ENCODE measurements around the gene PRIM2.
"Not testable (repeated sequence)": the region's sequence is repeated elsewhere in the genome, so short reads cannot be mapped to it uniquely, and the experiment has no call there.

PRIM2 gene

DNA sequence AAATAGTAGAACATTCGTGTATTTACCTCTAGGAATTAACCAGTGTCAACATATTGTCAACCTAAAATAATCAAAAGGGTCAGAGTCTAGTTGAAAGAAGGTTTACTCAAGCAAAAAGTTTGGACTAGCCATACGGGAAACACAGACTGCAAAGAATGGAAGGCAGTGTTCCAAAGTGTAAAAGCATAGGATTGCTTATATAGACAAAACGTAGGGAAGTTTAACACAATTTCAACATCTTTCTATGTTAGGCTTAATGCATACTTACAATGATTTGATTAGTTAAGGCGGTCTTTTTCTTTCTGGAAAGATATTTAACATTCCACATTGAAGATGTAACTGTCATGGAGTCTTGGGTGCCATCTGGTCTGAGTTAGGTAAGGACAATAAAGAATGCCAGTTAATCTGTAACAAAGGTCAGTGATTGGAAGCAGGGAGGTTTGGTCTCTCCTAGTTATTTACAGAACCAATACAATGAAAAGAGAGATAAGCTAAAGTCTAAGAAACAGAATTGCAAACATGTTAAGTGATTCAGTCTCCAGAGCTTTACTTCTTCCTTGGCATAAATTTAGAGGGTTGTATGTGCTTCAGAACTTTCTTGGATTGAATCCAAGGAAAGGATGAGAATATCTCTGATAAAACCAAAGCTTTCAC is 183.1 kb downstream of the PRIM2 start:
- not testable (repeated sequence) for H3K9me2 ChIP-seq (replicated peaks; ENCODE audit: low read depth, low read length); H3K4me3 ChIP-seq (ENCODE audit: low read length, poor library complexity, severe bottlenecking); H2AFZ ChIP-seq (ENCODE audit: low read length); H3K79me2 ChIP-seq (ENCODE audit: insufficient read depth, low read length); H3K36me3 ChIP-seq (ENCODE audit: insufficient read depth, low read length); H4K20me1 ChIP-seq (ENCODE audit: insufficient read depth, low read length, poor library complexity, severe bottlenecking); H3F3A ChIP-seq (ENCODE audit: low read depth); H3K9me3 ChIP-seq (ENCODE audit: insufficient read depth, low read depth, low read length); H3K4me1 ChIP-seq (ENCODE audit: insufficient read depth, low read length, poor library complexity, severe bottlenecking); H3K9ac ChIP-seq (ENCODE audit: low read depth, low read length, poor library complexity, severe bottlenecking); H3K27me3 ChIP-seq (ENCODE audit: insufficient read depth, low read length, poor library complexity, severe bottlenecking); H3K4me2 ChIP-seq (ENCODE audit: low read depth, low read length, poor library complexity, severe bottlenecking)

DNA sequence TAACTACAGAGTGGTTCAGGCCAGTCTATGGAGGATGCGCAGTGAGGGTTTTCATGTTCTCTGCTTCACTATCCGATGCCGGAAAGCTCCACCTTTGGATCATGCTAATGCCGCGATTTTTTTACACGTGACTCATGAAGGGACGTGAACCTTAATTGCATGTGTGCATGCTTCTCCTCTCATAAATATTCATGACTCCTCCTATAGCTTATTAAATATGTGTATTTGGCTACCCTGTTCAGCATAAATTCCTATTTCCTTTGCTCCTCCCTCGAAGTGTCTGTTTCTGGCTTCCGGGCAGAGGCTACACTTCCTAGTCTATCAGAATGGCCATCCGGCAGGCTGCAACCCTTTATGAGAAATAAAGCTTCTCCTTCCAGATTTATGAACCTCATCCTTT is 185.0 kb downstream of the PRIM2 start:
- not testable (repeated sequence) for H3K36me3 ChIP-seq (ENCODE audit: insufficient read depth, low read length); H2AFZ ChIP-seq (ENCODE audit: low read length); H3K9me3 ChIP-seq (ENCODE audit: insufficient read depth, low read depth, low read length); H3K9ac ChIP-seq (ENCODE audit: low read depth, low read length, poor library complexity, severe bottlenecking); H3K4me1 ChIP-seq (ENCODE audit: insufficient read depth, low read length, poor library complexity, severe bottlenecking); H4K20me1 ChIP-seq (ENCODE audit: insufficient read depth, low read length, poor library complexity, severe bottlenecking); H3K79me2 ChIP-seq (ENCODE audit: insufficient read depth, low read length); H3F3A ChIP-seq (ENCODE audit: low read depth); H3K4me2 ChIP-seq (ENCODE audit: low read depth, low read length, poor library complexity, severe bottlenecking); H3K4me3 ChIP-seq (ENCODE audit: low read length, poor library complexity, severe bottlenecking); H3K27me3 ChIP-seq (ENCODE audit: insufficient read depth, low read length, poor library complexity, severe bottlenecking); H3K9me2 ChIP-seq (replicated peaks; ENCODE audit: low read depth, low read length)

DNA sequence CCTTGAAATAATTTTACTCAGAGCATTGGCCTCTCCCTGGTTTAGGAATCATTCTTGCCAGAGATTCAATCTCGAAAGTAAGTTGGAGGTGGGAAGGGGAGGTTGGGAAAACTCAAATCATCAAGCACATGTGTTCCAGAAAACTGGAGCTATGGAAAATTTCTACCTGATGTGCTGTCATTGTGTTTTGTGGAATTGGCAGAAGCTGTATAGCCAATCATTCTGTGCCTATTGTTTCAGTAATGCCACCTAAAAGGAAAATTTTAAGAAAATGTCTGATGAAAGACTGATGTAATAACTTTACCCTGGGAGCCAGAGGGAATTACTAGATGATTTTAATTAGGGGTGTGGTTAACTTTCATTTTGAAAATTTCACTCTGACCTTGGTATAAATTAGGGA is 187.8 kb downstream of the PRIM2 start:
- H3K4me2 ChIP-seq (ENCODE audit: low read depth, low read length, poor library complexity, severe bottlenecking); H3K36me3 ChIP-seq (ENCODE audit: insufficient read depth, low read length); H4K20me1 ChIP-seq (ENCODE audit: insufficient read depth, low read length, poor library complexity, severe bottlenecking); H2AFZ ChIP-seq (ENCODE audit: low read length); H3K9me2 ChIP-seq (replicated peaks; ENCODE audit: low read depth, low read length); H3K9me3 ChIP-seq (ENCODE audit: insufficient read depth, low read depth, low read length); H3K27me3 ChIP-seq (ENCODE audit: insufficient read depth, low read length, poor library complexity, severe bottlenecking); H3F3A ChIP-seq (ENCODE audit: low read depth); H3K4me1 ChIP-seq (ENCODE audit: insufficient read depth, low read length, poor library complexity, severe bottlenecking); H3K4me3 ChIP-seq (ENCODE audit: low read length, poor library complexity, severe bottlenecking); H3K79me2 ChIP-seq (ENCODE audit: insufficient read depth, low read length); H3K9ac ChIP-seq (ENCODE audit: low read depth, low read length, poor library complexity, severe bottlenecking): not testable (repeated sequence)

DNA sequence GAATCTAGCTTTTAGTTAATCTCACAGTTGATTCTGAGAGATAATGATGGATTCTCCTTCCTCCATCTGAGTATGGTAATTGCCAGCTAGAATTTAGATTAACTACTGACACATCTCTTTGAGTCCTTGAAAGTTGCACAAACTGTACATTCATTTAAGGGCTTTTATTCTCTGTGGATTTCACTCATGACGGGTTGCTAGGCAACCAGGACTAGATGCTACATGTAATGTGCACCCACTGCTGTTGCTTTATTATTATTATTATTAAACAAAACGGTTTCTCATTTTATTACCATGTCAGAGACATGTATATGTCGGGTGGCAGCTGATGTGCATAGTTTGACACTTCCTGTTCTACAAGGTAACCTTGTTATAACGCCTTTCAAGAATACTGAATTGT is 193.0 kb downstream of the PRIM2 start:
- H3K9ac ChIP-seq (ENCODE audit: low read depth, low read length, poor library complexity, severe bottlenecking); H2AFZ ChIP-seq (ENCODE audit: low read length); H3K9me3 ChIP-seq (ENCODE audit: insufficient read depth, low read depth, low read length); H3F3A ChIP-seq (ENCODE audit: low read depth); H3K4me1 ChIP-seq (ENCODE audit: insufficient read depth, low read length, poor library complexity, severe bottlenecking); H3K9me2 ChIP-seq (replicated peaks; ENCODE audit: low read depth, low read length); H3K27me3 ChIP-seq (ENCODE audit: insufficient read depth, low read length, poor library complexity, severe bottlenecking); H3K36me3 ChIP-seq (ENCODE audit: insufficient read depth, low read length); H3K4me2 ChIP-seq (ENCODE audit: low read depth, low read length, poor library complexity, severe bottlenecking); H3K4me3 ChIP-seq (ENCODE audit: low read length, poor library complexity, severe bottlenecking); H3K79me2 ChIP-seq (ENCODE audit: insufficient read depth, low read length); H4K20me1 ChIP-seq (ENCODE audit: insufficient read depth, low read length, poor library complexity, severe bottlenecking): not testable (repeated sequence)

DNA sequence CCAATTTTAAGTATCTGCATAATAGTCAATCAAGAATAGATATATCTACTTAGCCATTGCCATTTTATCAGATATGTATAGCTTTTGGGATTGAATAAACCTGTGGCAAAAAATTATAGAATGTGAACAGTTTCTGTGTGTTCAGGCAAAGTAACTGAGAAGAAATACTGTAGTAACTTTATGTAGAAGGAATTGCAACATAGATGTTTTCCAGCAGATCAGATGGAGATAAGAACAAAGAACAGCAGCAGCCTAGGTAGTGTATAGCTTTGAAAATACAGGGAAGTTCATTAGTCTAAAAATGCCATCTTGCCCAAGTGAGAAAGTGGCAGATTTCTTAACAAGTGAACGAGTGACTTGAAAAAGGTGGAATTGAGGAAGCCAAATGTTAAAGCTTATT is 197.7 kb downstream of the PRIM2 start:
- not testable (repeated sequence) for H3K9me2 ChIP-seq (replicated peaks; ENCODE audit: low read depth, low read length); H3K4me3 ChIP-seq (ENCODE audit: low read length, poor library complexity, severe bottlenecking); H3K9me3 ChIP-seq (ENCODE audit: insufficient read depth, low read depth, low read length); H3K4me2 ChIP-seq (ENCODE audit: low read depth, low read length, poor library complexity, severe bottlenecking); H3K27me3 ChIP-seq (ENCODE audit: insufficient read depth, low read length, poor library complexity, severe bottlenecking); H3K4me1 ChIP-seq (ENCODE audit: insufficient read depth, low read length, poor library complexity, severe bottlenecking); H4K20me1 ChIP-seq (ENCODE audit: insufficient read depth, low read length, poor library complexity, severe bottlenecking); H3K79me2 ChIP-seq (ENCODE audit: insufficient read depth, low read length); H3K9ac ChIP-seq (ENCODE audit: low read depth, low read length, poor library complexity, severe bottlenecking); H3K36me3 ChIP-seq (ENCODE audit: insufficient read depth, low read length); H2AFZ ChIP-seq (ENCODE audit: low read length); H3F3A ChIP-seq (ENCODE audit: low read depth)

DNA sequence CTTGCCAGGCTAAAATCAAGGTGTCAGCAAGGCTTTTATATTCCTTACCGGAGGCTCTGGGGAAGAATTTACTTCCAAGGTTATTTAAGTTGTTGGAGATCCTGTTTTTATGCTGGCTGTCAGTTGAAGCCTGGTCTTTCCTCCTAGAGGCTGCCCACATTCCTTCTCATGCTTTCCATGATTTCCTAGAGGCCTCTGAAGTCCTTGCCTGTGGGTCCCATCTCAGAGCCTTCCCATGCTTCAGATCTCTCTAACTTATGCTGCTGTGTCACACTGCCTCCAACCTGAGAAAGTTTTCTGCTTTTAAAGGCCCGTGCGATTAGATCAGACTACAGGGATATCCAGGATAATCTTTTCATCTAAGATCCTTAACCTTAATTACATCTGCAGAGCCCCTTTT is 198.4 kb downstream of the PRIM2 start:
- not testable (repeated sequence) for H3K79me2 ChIP-seq (ENCODE audit: insufficient read depth, low read length); H3K9ac ChIP-seq (ENCODE audit: low read depth, low read length, poor library complexity, severe bottlenecking); H4K20me1 ChIP-seq (ENCODE audit: insufficient read depth, low read length, poor library complexity, severe bottlenecking); H3F3A ChIP-seq (ENCODE audit: low read depth); H3K4me2 ChIP-seq (ENCODE audit: low read depth, low read length, poor library complexity, severe bottlenecking); H3K9me3 ChIP-seq (ENCODE audit: insufficient read depth, low read depth, low read length); H3K4me1 ChIP-seq (ENCODE audit: insufficient read depth, low read length, poor library complexity, severe bottlenecking); H2AFZ ChIP-seq (ENCODE audit: low read length); H3K36me3 ChIP-seq (ENCODE audit: insufficient read depth, low read length); H3K4me3 ChIP-seq (ENCODE audit: low read length, poor library complexity, severe bottlenecking); H3K9me2 ChIP-seq (replicated peaks; ENCODE audit: low read depth, low read length); H3K27me3 ChIP-seq (ENCODE audit: insufficient read depth, low read length, poor library complexity, severe bottlenecking)

DNA sequence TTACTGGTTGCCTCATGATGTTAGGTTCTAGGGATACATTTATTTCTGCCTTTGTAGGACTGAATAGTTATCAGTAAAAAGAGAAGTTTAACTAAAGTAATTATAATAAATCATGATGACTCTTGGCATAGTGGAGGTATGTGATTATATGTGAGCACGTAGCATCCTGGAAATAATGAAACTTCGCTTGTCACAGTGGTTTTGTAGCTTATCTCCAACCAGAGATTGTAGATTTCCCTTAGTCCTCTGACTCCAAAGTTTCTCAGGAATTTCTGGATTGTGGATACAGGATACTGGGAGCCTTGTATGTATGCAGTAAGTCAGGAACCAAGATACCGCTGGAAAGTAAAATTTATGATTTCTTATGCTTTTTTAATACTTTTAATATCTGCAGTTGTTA is 199.3 kb downstream of the PRIM2 start:
- H4K20me1 ChIP-seq (ENCODE audit: insufficient read depth, low read length, poor library complexity, severe bottlenecking); H3F3A ChIP-seq (ENCODE audit: low read depth); H3K4me1 ChIP-seq (ENCODE audit: insufficient read depth, low read length, poor library complexity, severe bottlenecking); H3K4me2 ChIP-seq (ENCODE audit: low read depth, low read length, poor library complexity, severe bottlenecking); H3K9ac ChIP-seq (ENCODE audit: low read depth, low read length, poor library complexity, severe bottlenecking); H3K4me3 ChIP-seq (ENCODE audit: low read length, poor library complexity, severe bottlenecking); H3K9me2 ChIP-seq (replicated peaks; ENCODE audit: low read depth, low read length); H3K36me3 ChIP-seq (ENCODE audit: insufficient read depth, low read length); H2AFZ ChIP-seq (ENCODE audit: low read length); H3K27me3 ChIP-seq (ENCODE audit: insufficient read depth, low read length, poor library complexity, severe bottlenecking); H3K9me3 ChIP-seq (ENCODE audit: insufficient read depth, low read depth, low read length); H3K79me2 ChIP-seq (ENCODE audit: insufficient read depth, low read length): not testable (repeated sequence)

DNA sequence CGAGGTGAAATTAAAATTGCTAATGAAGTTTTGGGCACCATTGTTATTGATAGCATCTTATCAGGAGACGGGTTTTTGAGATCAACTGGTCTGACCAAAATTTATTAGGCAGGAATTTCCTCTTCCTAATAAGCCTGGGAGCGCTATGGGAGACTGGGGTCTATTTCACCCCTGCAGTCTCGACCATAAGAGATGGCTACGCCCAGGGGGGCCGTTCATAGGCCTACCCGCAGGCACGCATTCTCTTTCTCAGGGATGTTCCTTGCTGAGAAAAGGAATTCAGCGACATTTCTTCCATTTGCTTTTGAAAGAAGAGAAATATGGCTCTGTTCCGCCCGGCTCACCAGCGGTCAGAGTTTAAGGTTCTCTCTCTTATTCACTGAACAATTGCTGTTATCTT is 201.8 kb downstream of the PRIM2 start:
- H3K36me3 ChIP-seq (ENCODE audit: insufficient read depth, low read length); H2AFZ ChIP-seq (ENCODE audit: low read length); H3K27me3 ChIP-seq (ENCODE audit: insufficient read depth, low read length, poor library complexity, severe bottlenecking); H3K4me3 ChIP-seq (ENCODE audit: low read length, poor library complexity, severe bottlenecking); H3K9ac ChIP-seq (ENCODE audit: low read depth, low read length, poor library complexity, severe bottlenecking); H3K9me3 ChIP-seq (ENCODE audit: insufficient read depth, low read depth, low read length); H4K20me1 ChIP-seq (ENCODE audit: insufficient read depth, low read length, poor library complexity, severe bottlenecking); H3K4me2 ChIP-seq (ENCODE audit: low read depth, low read length, poor library complexity, severe bottlenecking); H3K4me1 ChIP-seq (ENCODE audit: insufficient read depth, low read length, poor library complexity, severe bottlenecking); H3F3A ChIP-seq (ENCODE audit: low read depth); H3K9me2 ChIP-seq (replicated peaks; ENCODE audit: low read depth, low read length); H3K79me2 ChIP-seq (ENCODE audit: insufficient read depth, low read length): not testable (repeated sequence)
